Measurements from ENCODE around the gene CSNK1D.

CSNK1D gene

DNA sequence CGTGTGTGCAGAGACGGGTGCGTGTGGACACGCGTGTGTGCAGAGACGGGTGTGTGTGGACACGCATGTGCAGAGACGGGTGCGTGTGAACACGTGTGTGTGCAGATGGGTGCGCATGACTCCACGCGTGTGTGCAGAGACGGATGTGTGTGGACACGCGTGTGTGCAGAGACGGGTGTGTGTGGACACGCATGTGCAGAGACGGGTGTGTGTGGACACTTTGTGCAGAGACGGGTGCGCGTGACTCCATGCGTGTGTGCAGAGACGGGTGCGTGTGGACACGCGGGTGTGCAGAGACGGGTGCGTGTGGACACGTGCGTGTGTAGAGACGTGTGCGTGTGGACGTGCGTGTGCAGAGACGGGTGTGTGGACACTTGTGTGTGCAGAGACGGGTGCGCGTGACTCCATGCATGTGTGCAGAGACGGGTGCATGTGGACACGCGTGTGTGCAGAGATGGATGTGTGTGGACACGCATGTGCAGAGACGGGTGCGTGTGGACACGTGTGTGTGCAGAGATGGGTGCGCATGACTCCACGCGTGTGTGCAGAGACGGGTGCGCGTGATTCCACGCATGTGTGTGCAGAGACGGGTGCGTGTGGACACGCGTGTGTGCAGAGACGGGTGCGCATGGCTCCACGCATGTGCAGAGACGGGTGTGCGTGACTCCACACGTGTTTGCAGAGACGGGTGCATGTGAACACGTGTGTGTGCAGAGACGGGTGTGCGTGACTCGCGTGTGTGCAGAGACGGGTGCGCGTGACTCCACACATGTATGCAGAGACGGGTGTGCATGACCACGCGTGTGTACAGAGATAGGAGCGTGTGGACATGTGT lies 45.5 kb upstream of the CSNK1D start:
- DNase-seq (ENCODE audit: extremely low read depth, low read depth), result no peak
- TF ChIP-seq, protein P1, sequence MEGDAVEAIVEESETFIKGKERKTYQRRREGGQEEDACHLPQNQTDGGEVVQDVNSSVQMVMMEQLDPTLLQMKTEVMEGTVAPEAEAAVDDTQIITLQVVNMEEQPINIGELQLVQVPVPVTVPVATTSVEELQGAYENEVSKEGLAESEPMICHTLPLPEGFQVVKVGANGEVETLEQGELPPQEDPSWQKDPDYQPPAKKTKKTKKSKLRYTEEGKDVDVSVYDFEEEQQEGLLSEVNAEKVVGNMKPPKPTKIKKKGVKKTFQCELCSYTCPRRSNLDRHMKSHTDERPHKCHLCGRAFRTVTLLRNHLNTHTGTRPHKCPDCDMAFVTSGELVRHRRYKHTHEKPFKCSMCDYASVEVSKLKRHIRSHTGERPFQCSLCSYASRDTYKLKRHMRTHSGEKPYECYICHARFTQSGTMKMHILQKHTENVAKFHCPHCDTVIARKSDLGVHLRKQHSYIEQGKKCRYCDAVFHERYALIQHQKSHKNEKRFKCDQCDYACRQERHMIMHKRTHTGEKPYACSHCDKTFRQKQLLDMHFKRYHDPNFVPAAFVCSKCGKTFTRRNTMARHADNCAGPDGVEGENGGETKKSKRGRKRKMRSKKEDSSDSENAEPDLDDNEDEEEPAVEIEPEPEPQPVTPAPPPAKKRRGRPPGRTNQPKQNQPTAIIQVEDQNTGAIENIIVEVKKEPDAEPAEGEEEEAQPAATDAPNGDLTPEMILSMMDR (IDR thresholded peaks at IDR 0.05; ENCODE audit: low read depth, low read length), result no peak

DNA sequence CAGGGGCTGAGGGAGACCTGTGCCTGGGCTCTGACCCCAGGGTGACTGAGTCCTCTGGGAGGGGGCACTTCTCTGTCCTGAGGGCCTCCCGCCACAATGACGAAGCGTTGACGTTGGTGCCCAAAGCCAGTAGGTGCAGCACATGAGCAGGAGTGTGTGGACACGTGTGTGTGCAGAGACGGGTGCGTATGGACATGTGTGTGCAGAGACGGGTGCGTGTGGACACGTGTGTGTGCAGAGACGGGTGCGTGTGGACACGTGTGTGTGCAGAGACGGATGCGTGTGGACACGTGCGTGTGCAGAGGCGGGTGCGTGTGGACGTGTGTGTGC lies 44.6 kb upstream of the CSNK1D start:
- DNase-seq (ENCODE audit: extremely low read depth, low read depth), result no peak
- TF ChIP-seq, protein P1 (IDR thresholded peaks at IDR 0.05; ENCODE audit: low read depth, low read length), result no peak

DNA sequence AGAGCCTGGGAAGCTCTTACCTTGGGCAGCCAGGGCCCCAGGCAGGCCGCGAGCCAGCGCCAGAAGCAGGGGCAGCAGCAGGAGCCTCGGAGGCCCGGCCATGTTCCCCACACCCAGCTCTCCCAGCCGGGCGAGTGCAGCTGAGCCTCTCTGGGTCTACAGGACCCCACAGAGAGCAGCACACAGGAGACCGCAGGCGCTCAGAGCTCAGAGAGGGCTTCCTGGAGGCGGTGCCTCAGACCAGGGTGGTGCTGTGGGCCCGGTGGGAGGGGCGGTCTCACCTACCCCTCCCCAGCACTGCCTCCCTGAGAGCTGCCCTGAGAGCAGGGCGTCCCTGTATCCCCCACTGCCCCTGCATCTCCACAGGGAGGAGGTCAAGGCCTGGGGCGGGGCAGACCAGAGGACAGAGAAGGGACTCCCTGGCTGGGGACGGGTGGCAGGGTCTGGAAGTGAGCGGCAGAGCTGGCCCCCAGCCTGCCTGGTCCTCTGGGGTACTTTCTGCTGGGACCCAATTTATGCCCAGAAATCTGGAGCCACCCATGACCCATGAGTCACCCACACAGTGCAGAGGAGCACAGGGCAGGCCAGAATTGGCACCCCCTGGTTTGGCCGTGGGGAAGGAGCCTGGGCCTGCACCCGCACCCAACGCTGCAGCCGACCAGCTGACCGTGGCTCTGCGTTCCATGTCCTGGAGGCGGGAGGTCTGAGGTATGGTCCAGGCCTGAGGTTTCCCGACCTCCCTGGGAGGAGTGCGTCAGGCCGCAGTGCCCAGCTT lies 44.1 kb upstream of the CSNK1D start, which contains the start of gene CD7:
CD7 (minus strand) TSS at position 215 of the 775 bp plus-strand sequence; CDS start at position 102, 113 bp downstream.
- DNase-seq (ENCODE audit: extremely low read depth, low read depth), result no peak
- TF ChIP-seq, protein P1 (IDR thresholded peaks at IDR 0.05; ENCODE audit: low read depth, low read length), result no peak

DNA sequence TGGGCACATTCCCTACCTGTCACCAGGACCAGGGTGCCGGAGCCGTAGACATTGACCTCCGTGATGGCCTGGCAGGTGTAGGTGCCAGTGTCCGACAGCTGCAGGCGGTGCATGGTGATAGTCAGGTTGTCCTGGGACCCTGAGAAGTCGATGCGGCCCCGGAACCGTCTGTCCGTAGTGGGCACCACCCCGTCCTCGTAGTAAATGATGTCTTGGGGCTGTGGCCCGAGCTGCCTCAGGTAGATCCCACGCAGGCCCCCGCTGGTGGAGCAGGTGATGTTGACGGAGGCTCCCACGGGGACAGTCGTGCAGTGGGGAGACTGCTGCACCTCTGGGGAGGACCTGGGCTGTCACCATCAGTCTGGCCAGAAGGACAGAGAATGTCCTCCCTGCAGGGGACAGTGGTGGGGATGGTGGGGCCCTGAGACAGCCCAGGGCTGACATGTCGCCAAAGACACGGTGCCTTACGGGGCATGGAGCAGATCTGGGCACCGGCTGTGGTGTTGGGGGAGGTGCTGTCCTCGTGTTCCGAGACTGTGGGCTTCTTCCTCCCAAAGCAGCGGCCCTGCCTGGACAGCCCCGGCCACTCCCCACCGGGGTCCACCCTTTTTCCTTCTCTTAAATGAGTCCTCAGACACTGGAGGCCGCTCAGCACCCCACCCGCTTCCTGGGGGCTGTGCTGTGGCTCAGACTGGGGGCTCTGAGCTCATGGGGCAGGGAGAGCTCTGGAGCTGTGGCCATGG lies 43.3 kb upstream of the CSNK1D start:
- no peak for DNase-seq (ENCODE audit: extremely low read depth, low read depth)
- TF ChIP-seq, protein P1 (IDR thresholded peaks at IDR 0.05; ENCODE audit: low read depth, low read length), result no peak

DNA sequence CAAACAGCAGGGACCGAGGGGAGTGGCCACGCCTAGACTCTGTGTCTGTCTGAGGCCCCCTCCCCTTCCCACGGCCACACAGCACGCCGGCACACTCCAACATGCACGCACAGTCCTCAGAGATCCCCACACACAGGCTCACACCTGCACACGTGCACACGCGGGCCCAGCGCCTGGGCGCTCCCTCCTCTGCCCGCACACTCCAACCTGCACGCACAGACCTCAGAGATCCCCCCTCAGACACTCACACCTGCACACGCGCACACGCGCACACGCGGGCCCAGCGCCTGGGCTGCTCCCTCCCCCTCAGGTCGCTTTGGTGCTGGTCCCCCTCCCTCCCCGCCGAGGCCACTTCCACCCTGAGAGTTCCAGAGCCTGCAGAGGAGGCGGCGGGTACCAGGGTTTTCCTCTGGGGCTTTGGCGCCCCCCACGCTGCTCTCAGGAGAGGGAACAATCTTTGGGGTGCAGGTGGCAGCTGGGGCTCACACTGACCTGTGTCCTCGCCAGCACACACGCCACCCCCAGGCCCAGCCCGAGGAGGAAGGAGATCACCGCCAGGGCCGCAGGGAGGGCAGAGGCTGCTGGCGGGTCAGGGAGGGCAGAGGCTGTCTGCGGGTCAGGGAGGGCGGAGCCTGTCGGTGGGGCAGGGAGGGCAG lies 42.3 kb upstream of the CSNK1D start:
- TF ChIP-seq, protein P1 (IDR thresholded peaks at IDR 0.05; ENCODE audit: low read depth, low read length), result no peak
- DNase-seq (ENCODE audit: extremely low read depth, low read depth), result no peak

DNA sequence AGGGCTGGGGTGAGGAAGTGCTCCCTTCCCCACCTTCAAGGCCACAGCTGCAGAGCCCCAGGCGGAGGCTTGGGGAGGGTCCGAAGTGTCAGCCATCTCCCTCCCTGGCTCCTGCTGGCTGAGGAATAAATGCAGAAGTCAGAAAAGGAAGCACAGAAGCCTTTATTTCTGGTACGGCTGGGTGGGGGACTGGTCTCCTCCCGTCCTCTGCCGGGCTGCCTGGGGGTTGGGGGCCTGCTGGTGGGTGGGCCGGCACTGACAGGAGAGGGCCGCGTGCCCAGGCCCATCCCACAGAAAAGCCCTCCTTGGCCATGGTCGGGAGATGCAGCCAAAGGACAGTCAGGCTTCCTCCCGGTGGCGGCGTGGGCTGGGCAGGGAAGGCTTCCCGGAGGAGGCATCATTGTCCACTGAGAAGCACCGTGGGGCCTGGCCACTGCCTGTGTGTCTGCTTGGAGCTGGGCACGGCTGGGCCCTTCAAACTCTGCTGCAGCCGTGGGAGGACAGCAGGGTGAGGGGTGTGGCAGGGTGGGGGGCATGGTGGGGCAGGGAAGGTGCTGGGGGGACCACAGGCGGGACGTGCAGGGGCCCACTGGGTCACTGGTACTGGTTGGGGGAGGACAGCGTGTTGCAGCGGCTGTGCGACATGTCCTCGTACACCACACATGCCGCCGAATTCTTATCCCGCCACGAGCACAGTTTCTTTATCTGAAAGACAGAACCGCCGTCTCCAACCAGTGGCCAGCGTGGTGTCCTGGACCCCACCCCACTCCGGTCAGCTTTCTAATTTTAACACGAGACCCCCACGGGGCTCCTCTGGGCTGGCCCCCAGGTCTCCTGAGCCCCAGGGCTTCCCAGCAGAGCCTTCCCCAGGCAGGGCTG lies 41.5 kb upstream of the CSNK1D start:
- no peak for DNase-seq (ENCODE audit: extremely low read depth, low read depth)
- TF ChIP-seq, protein P1 (IDR thresholded peaks at IDR 0.05; ENCODE audit: low read depth, low read length), result no peak
